Fibroblast of skin of right quadriceps (primary cell): ENCODE results near the gene RBMS3.

Experiments used
- DNase-seq: peaks from one replicate; pipeline ENCODE4 v3.0.0-alpha.2; 2013

Gene RBMS3

GRCh38 chr3:29537889-29538609, 257.2 kb downstream of the RBMS3 start:
- DNase-seq = peak; percentile 40

GRCh38 chr3:29538610-29538958, 257.7 kb downstream of the RBMS3 start:
- no peak for DNase-seq

GRCh38 chr3:29540544-29540943, 259.7 kb downstream of the RBMS3 start:
- DNase-seq = no peak

GRCh38 chr3:29544701-29545363, 264.0 kb downstream of the RBMS3 start:
- no peak for DNase-seq

- no peak for DNase-seq
Observed at GRCh38 chr3:29545615-29546014, 264.7 kb downstream of the RBMS3 start.

GRCh38 chr3:29552051-29552450, 271.2 kb downstream of the RBMS3 start:
- DNase-seq = peak; percentile 25

GRCh38 chr3:29554566-29554965, 273.7 kb downstream of the RBMS3 start:
- DNase-seq = no peak

- DNase-seq = peak; percentile 28
Observed at GRCh38 chr3:29555590-29555989, 274.7 kb downstream of the RBMS3 start.

- DNase-seq = no peak
Observed at GRCh38 chr3:29557186-29557585, 276.3 kb downstream of the RBMS3 start.

- no peak for DNase-seq
Observed at GRCh38 chr3:29557825-29558224, 277.0 kb downstream of the RBMS3 start.

- DNase-seq = no peak
Observed at GRCh38 chr3:29559741-29560465, 279.0 kb downstream of the RBMS3 start.

- DNase-seq = no peak
Observed at GRCh38 chr3:29561651-29562149, 280.8 kb downstream of the RBMS3 start.

- DNase-seq = no peak
Observed at GRCh38 chr3:29565236-29565635, 284.4 kb downstream of the RBMS3 start.

GRCh38 chr3:29567501-29567900, 286.6 kb downstream of the RBMS3 start:
- DNase-seq = no peak

GRCh38 chr3:29568355-29568754, 287.5 kb downstream of the RBMS3 start:
- DNase-seq = no peak

GRCh38 chr3:29576181-29576580, 295.3 kb downstream of the RBMS3 start:
- DNase-seq = no peak

- no peak for DNase-seq
Observed at GRCh38 chr3:29576675-29577074, 295.8 kb downstream of the RBMS3 start.

GRCh38 chr3:29577250-29577649, 296.4 kb downstream of the RBMS3 start:
- no peak for DNase-seq

- peak; percentile 59 for DNase-seq
Observed at GRCh38 chr3:29581311-29581710, 300.4 kb downstream of the RBMS3 start.

- no peak for DNase-seq
Observed at GRCh38 chr3:29582273-29582672, 301.4 kb downstream of the RBMS3 start.

- no peak for DNase-seq
Observed at GRCh38 chr3:29583861-29584260, 303.0 kb downstream of the RBMS3 start.

GRCh38 chr3:29585368-29585767, 304.5 kb downstream of the RBMS3 start:
- no peak for DNase-seq

- DNase-seq = no peak
Observed at GRCh38 chr3:29587340-29587739, 306.5 kb downstream of the RBMS3 start.

- no peak for DNase-seq
Observed at GRCh38 chr3:29590012-29590411, 309.1 kb downstream of the RBMS3 start.
